Measurements from ENCODE around the gene UTP14C. TPM values are rescaled to one million over a fixed set of nuclear protein-coding genes. Genes with fewer than 3 reads are reported as not detected.
A peak's percentile ranks its signal among the peaks of the same experiment; 100 is the strongest.

The UTP14C gene
- total and polyA plus RNA-seq, 2 of the 13 experiments (the other 11 are each of a cell fraction or from before 2014, with no cell fraction given), result 8.8 to 12.2 TPM

DNA sequence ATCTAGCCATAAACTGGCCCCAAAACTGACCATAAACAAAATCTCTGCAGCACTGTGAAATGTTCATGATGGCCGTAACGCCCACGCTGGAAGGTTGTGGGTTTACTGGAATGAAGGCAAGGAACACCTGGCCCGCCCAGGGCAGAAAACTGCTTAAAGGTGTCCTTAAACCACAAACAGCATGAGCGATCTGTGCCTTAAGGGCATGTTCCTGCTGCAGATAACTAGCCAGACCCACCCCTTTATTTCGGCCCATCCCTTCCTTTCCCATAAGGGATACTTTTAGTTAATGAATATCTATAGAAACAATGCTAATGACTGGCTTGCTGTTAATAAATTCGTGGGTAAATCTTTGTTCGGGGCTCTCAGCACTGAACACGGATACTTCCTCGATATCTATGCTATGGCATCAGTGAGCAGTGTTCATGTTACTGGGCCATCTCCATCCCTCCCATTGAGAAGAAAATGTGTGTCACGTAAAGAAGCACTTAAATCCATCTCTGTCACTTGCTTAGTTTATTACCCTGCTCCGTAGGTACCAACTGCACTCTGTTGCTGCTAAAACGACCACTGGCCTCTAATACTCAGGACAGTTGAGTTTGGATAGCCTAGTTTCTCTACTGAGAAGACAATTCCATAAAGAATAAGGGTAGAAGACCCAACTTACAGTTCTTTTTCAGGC lies 18.5 kb upstream of the UTP14C start:
- 95% methylated on average over 13 of the region's 13 CpGs for WGBS (ENCODE audit: low lambda C conversion rate)
- ChIA-PET POLR2A (interaction anchor here (0.6 to 1.3 kb wide), 2 partner anchors 18 to 61 kb away, joined by 3 read pairs; partner anchors contain the start of gene UTP14C), CTCF (ENCODE audit: low intra/inter-chr PET ratio, low total read pairs) (no interaction called here)
- H3K4me2 ChIP-seq (ENCODE audit: low read depth, low read length), result peak overlapping the region; percentile 82
- DNase-seq (ENCODE audit: low spot score) (no peak), FAIRE-seq (no peak), ATAC-seq (no peak)
- peaks cover 90% of the 10 kb centered on the region for H3K4me1 ChIP-seq (ENCODE audit: insufficient read depth, low read length)
- TF ChIP-seq PHF21A (CRISPR knock-in tag; IDR thresholded peaks at IDR 0.05) (peak; percentile 5; the same call in 1 of the 2 replicates), ZNF761 (CRISPR knock-in tag; conservative IDR thresholded peaks at IDR 0.05) (peak; percentile 97), ZNF501 (CRISPR knock-in tag; IDR thresholded peaks at IDR 0.05) (no peak), ZNF709 (CRISPR knock-in tag; IDR thresholded peaks at IDR 0.05) (0 out of 2 replicates have a peak, but pooled peaks have one; percentile 33)
- peak overlapping the region in 1 of 3 experiments; percentile 51; a peak in 1 of 6 replicates for H3K4me3 ChIP-seq (replicated peaks in 1 of 3; ENCODE audit: insufficient read depth in 1 of 3, low read depth in 2 of 3, low read length in 3 of 3)
- no peak overlapping the region for H2AFZ ChIP-seq (ENCODE audit: low read length)
- no peaks in the 10 kb centered on the region; a peak in 1 of 5 replicates for H3K27me3 ChIP-seq (ENCODE audit: control insufficient read depth in 1 of 2, insufficient read depth in 2 of 2, low read length in 2 of 2)
- peaks cover 96% of the 10 kb centered on the region for H3K79me2 ChIP-seq (ENCODE audit: insufficient read depth, low read length)
- intact Hi-C loops (cut with micrococcal nuclease; ENCODE audit: unreplicated experiment), result no loop called here
- no peaks in the 10 kb centered on the region for H3K9me3 ChIP-seq (ENCODE audit: low read length)
- BruUV-seq (replicated peaks), result no TSS peak
- in situ Hi-C loops (cut with HindIII; ENCODE audit: extremely low pct_ligation_motif_present, low pct_unique_long_range_greater_than_20kb), result loop anchor here (25.0 kb wide), 1 partner anchor 456 kb away; the partner anchor contains the start of genes CKAP2 and VPS36
- no peak overlapping the region for H3K9ac ChIP-seq (ENCODE audit: insufficient read depth, low read depth, low read length)
- peak overlapping the region; percentile 56 for H3K27ac ChIP-seq (ENCODE audit: extremely low read length, insufficient read depth, low read length)
- peaks cover 0 to 5% of the 10 kb centered on the region in 2 experiments; a peak in 1 of 5 replicates for H3K36me3 ChIP-seq (replicated peaks in 1 of 2; ENCODE audit: control insufficient read depth in 1 of 2, insufficient read depth in 2 of 2, low read length in 2 of 2)
- peaks cover 37% of the 10 kb centered on the region for H4K20me1 ChIP-seq (ENCODE audit: insufficient read depth, low read length)

DNA sequence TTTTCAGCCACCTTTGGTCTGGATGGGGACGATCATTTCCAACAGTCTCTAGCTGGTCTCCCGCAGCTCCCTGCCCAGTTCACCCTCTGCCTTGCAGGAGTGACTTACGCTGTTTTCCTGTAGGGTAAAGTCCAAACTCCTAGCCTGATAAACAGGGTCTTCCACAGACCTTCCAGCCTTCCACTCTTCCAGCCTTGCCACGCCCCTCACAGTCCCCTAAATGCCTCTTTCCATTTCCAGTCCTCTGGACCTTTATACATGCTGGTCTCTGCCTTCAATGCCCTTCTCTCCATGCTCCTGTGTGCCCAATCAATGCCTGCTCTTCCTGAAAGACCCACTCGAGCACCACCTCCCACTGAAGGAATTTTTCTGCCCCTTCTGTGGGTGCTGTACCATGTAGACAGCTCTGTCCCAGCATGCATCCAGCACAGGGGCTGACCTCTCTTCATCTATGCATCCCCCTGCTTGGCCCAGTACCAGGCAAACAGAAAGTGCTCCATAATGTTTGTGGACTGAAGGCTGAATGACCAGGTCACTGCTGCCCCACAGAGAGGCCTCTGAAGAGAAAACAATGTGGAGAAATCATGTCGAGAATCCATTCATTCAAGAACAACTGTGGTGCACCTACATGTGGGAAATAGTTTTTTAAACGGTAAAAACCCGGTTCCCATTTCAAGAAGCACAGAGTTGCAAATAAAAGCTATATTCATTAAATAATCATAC lies 17.8 kb upstream of the UTP14C start:
- peak overlapping the region; percentile 41; the same call in 1 of the 2 replicates for H3K9ac ChIP-seq (ENCODE audit: insufficient read depth, low read depth, low read length)
- intact Hi-C loops (cut with micrococcal nuclease; ENCODE audit: unreplicated experiment), result no loop called here
- TF ChIP-seq PAWR (CRISPR knock-in tag; IDR thresholded peaks at IDR 0.05; ENCODE audit: borderline replicate concordance), result no peak
- TF ChIP-seq, protein P1, sequence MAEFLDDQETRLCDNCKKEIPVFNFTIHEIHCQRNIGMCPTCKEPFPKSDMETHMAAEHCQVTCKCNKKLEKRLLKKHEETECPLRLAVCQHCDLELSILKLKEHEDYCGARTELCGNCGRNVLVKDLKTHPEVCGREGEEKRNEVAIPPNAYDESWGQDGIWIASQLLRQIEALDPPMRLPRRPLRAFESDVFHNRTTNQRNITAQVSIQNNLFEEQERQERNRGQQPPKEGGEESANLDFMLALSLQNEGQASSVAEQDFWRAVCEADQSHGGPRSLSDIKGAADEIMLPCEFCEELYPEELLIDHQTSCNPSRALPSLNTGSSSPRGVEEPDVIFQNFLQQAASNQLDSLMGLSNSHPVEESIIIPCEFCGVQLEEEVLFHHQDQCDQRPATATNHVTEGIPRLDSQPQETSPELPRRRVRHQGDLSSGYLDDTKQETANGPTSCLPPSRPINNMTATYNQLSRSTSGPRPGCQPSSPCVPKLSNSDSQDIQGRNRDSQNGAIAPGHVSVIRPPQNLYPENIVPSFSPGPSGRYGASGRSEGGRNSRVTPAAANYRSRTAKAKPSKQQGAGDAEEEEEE (CRISPR knock-in tag; IDR thresholded peaks at IDR 0.05; ENCODE audit: borderline replicate concordance), result no peak
- 0 out of 2 replicates have a peak, but pooled peaks have one; percentile 36 for TF ChIP-seq KMT2A (CRISPR knock-in tag; IDR thresholded peaks at IDR 0.05)
- TF ChIP-seq YY1 (IDR thresholded peaks at IDR 0.05; ENCODE audit: insufficient read depth, insufficient replicate concordance, low read depth, low read length), result no peak
- TF ChIP-seq, protein P2, sequence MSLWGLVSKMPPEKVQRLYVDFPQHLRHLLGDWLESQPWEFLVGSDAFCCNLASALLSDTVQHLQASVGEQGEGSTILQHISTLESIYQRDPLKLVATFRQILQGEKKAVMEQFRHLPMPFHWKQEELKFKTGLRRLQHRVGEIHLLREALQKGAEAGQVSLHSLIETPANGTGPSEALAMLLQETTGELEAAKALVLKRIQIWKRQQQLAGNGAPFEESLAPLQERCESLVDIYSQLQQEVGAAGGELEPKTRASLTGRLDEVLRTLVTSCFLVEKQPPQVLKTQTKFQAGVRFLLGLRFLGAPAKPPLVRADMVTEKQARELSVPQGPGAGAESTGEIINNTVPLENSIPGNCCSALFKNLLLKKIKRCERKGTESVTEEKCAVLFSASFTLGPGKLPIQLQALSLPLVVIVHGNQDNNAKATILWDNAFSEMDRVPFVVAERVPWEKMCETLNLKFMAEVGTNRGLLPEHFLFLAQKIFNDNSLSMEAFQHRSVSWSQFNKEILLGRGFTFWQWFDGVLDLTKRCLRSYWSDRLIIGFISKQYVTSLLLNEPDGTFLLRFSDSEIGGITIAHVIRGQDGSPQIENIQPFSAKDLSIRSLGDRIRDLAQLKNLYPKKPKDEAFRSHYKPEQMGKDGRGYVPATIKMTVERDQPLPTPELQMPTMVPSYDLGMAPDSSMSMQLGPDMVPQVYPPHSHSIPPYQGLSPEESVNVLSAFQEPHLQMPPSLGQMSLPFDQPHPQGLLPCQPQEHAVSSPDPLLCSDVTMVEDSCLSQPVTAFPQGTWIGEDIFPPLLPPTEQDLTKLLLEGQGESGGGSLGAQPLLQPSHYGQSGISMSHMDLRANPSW (CRISPR knock-in tag; IDR thresholded peaks at IDR 0.05; ENCODE audit: borderline replicate concordance), result no peak
- TF ChIP-seq ARNT (IDR thresholded peaks at IDR 0.05), result no peak
- TF ChIP-seq ZBTB38 (CRISPR knock-in tag; IDR thresholded peaks at IDR 0.05), result 0 out of 2 replicates have a peak, but pooled peaks have one; percentile 37

More for the DNA sequence above, 17.8 kb upstream of the UTP14C start:
- peak; percentile 31 for ATAC-seq
- no peak for FAIRE-seq
- peak overlapping the region in 2 of 3 experiments; percentile 15 to 51; a peak in 3 of 6 replicates for H3K4me3 ChIP-seq (replicated peaks in 1 of 3; ENCODE audit: insufficient read depth in 1 of 3, low read depth in 2 of 3, low read length in 3 of 3)
- DNase-seq (ENCODE audit: low spot score), result peak; percentile 50
- H3K79me2 ChIP-seq (ENCODE audit: insufficient read depth, low read length), result peaks cover 96% of the 10 kb centered on the region
- peaks cover 38% of the 10 kb centered on the region for H4K20me1 ChIP-seq (ENCODE audit: insufficient read depth, low read length)
- H3K9me3 ChIP-seq (ENCODE audit: low read length), result no peaks in the 10 kb centered on the region
- peak overlapping the region; percentile 82 for H3K4me2 ChIP-seq (ENCODE audit: low read depth, low read length)
- in situ Hi-C loops (cut with HindIII; ENCODE audit: extremely low pct_ligation_motif_present, low pct_unique_long_range_greater_than_20kb), result loop anchor here (25.0 kb wide), 1 partner anchor 456 kb away; the partner anchor contains the start of genes CKAP2 and VPS36
- H3K36me3 ChIP-seq (replicated peaks in 1 of 2; ENCODE audit: control insufficient read depth in 1 of 2, insufficient read depth in 2 of 2, low read length in 2 of 2), result peaks cover 0 to 5% of the 10 kb centered on the region in 2 experiments; a peak in 1 of 5 replicates
- BruUV-seq (replicated peaks), result no TSS peak
- H3K27me3 ChIP-seq (ENCODE audit: control insufficient read depth in 1 of 2, insufficient read depth in 2 of 2, low read length in 2 of 2), result no peaks in the 10 kb centered on the region; a peak in 1 of 5 replicates
- WGBS (ENCODE audit: low lambda C conversion rate), result 30% methylated on average over 8 of the region's 8 CpGs
- H3K27ac ChIP-seq (ENCODE audit: extremely low read length, insufficient read depth, low read length), result peak overlapping the region; percentile 56
- no peak overlapping the region for H2AFZ ChIP-seq (ENCODE audit: low read length)
- ChIA-PET POLR2A (interaction anchor here (0.6 to 2.0 kb wide), 3 partner anchors 8 to 61 kb away, joined by 3 to 14 read pairs (median 3); partner anchors contain the start of gene UTP14C), CTCF (ENCODE audit: low intra/inter-chr PET ratio, low total read pairs) (no interaction called here)
- peaks cover 83% of the 10 kb centered on the region for H3K4me1 ChIP-seq (ENCODE audit: insufficient read depth, low read length)
